DND-41 (cell line): ENCODE data around the gene BIRC3.

Source experiments
- CTCF ChIP-seq: IDR thresholded peaks from 2 replicates; pipeline ENCODE4 v1.5.1; 2012; ENCODE audit warnings: borderline replicate concordance, low read length, moderate library complexity, mild to moderate bottlenecking; ENCODE audit not compliant: poor library complexity, severe bottlenecking; ENCODE audit errors: extremely low read depth
- EZH2 ChIP-seq: IDR thresholded peaks from 3 replicates; pipeline ENCODE4 v1.6.1; 2012; ENCODE audit warnings: borderline replicate concordance, low read depth, mild to moderate bottlenecking, moderate library complexity, low read length, inconsistent platforms; ENCODE audit not compliant: severe bottlenecking

- TF ChIP-seq EZH2 (no peak), CTCF (no peak)
Observed at GRCh38 chr11:102322560-102322959, 5.3 kb downstream of the BIRC3 start.
